ENCODE data around the gene MAGEA11.
"Not testable (repeated sequence)": the region's sequence is repeated elsewhere in the genome, so short reads cannot be mapped to it uniquely, and the experiment has no call there.

The MAGEA11 gene

GRCh38 chrX:149711545-149712236 is at the start of gene MAGEA11:
MAGEA11 (plus strand) TSS chrX:149712060; CDS start chrX:149713160, 1,100 bp downstream.
- DNase-seq = no peak

GRCh38 chrX:149675088-149675487 is 36.8 kb upstream of the MAGEA11 start:
- not testable (repeated sequence) for DNase-seq

GRCh38 chrX:149675554-149675953 is 36.3 kb upstream of the MAGEA11 start:
- not testable (repeated sequence) for DNase-seq

GRCh38 chrX:149679164-149679678 is 32.6 kb upstream of the MAGEA11 start:
- not testable (repeated sequence) for DNase-seq

- DNase-seq = no peak
Measured at GRCh38 chrX:149681182-149681581, 30.7 kb upstream of the MAGEA11 start.

GRCh38 chrX:149682031-149682430 is 29.8 kb upstream of the MAGEA11 start:
- no peak for DNase-seq

- DNase-seq = no peak
Measured at GRCh38 chrX:149682956-149683947, 28.6 kb upstream of the MAGEA11 start.

GRCh38 chrX:149683966-149684730 is 27.7 kb upstream of the MAGEA11 start:
- DNase-seq = no peak

GRCh38 chrX:149687991-149688390 is 23.9 kb upstream of the MAGEA11 start:
- no peak for DNase-seq

- DNase-seq = no peak
Measured at GRCh38 chrX:149688552-149688951, 23.3 kb upstream of the MAGEA11 start.

GRCh38 chrX:149691794-149692193 is 20.1 kb upstream of the MAGEA11 start:
- DNase-seq = no peak

GRCh38 chrX:149692686-149693272 is 19.1 kb upstream of the MAGEA11 start:
- not testable (repeated sequence) for DNase-seq

- DNase-seq = no peak
Measured at GRCh38 chrX:149699761-149700160, 12.1 kb upstream of the MAGEA11 start.

- DNase-seq = no peak
Measured at GRCh38 chrX:149704664-149705063, 7.2 kb upstream of the MAGEA11 start.

- no peak for DNase-seq
Measured at GRCh38 chrX:149707147-149707901, 4.5 kb upstream of the MAGEA11 start.

- DNase-seq = no peak
Measured at GRCh38 chrX:149712831-149713230, 971 bp downstream of the MAGEA11 start.

- DNase-seq = no peak
Measured at GRCh38 chrX:149713279-149714050, 1.6 kb downstream of the MAGEA11 start.

- no peak for DNase-seq
Measured at GRCh38 chrX:149715468-149715867, 3.6 kb downstream of the MAGEA11 start.

- DNase-seq = no peak
Measured at GRCh38 chrX:149716632-149717031, 4.8 kb downstream of the MAGEA11 start.

- no peak for DNase-seq
Measured at GRCh38 chrX:149717803-149718202, 5.9 kb downstream of the MAGEA11 start.

- no peak for DNase-seq
Measured at GRCh38 chrX:149718757-149719156, 6.9 kb downstream of the MAGEA11 start.

All from stimulated activated CD4-positive, alpha-beta T cell treated with anti-CD3 and anti-CD28 coated beads, Interleukin-15, amount 100 ng/mL, for 24 hours (primary cell).